ENCODE results near the gene CCR5AS.

Gene CCR5AS

GRCh38 chr3:46410669-46411068 is 3.8 kb upstream of the CCR5AS start:
- no peak for DNase-seq (ENCODE audit: low read depth in 1 of 2, low spot score in 1 of 2)
- H3K4me3 ChIP-seq = no peak overlapping the region
- H3K27ac ChIP-seq = no peak overlapping the region
- no peak for TF ChIP-seq CTCF (IDR thresholded peaks at IDR 0.05; ENCODE audit: low read depth, low read length)
- no peaks in the 10 kb centered on the region for H3K27me3 ChIP-seq
- H3K9me3 ChIP-seq (ENCODE audit: low read depth) = no peaks in the 10 kb centered on the region
- H3K36me3 ChIP-seq = no peaks in the 10 kb centered on the region
- H3K4me1 ChIP-seq (ENCODE audit: low read depth) = peaks cover 67% of the 10 kb centered on the region

GRCh38 chr3:46409739-46410489 is 3.0 kb upstream of the CCR5AS start:
- TF ChIP-seq CTCF (IDR thresholded peaks at IDR 0.05; ENCODE audit: low read depth, low read length) = no peak
- Histone ChIP-seq H3K4me3 (no peak overlapping the region), H3K4me1 (ENCODE audit: low read depth) (peaks cover 61% of the 10 kb centered on the region), H3K36me3 (no peaks in the 10 kb centered on the region), H3K27me3 (no peaks in the 10 kb centered on the region), H3K27ac (no peak overlapping the region), H3K9me3 (ENCODE audit: low read depth) (no peaks in the 10 kb centered on the region)
- no peak for DNase-seq (ENCODE audit: low read depth in 1 of 2, low spot score in 1 of 2)

GRCh38 chr3:46408853-46409252 is 2.0 kb upstream of the CCR5AS start:
- Histone ChIP-seq H3K27ac (no peak overlapping the region), H3K4me1 (ENCODE audit: low read depth) (peaks cover 51% of the 10 kb centered on the region), H3K4me3 (no peak overlapping the region), H3K9me3 (ENCODE audit: low read depth) (no peaks in the 10 kb centered on the region), H3K27me3 (no peaks in the 10 kb centered on the region), H3K36me3 (no peaks in the 10 kb centered on the region)
- no peak for TF ChIP-seq CTCF (IDR thresholded peaks at IDR 0.05; ENCODE audit: low read depth, low read length)
- no peak for DNase-seq (ENCODE audit: low read depth in 1 of 2, low spot score in 1 of 2)

- no peak overlapping the region for H3K27ac ChIP-seq
- no peaks in the 10 kb centered on the region for H3K27me3 ChIP-seq
- H3K4me1 ChIP-seq (ENCODE audit: low read depth) = peaks cover 42% of the 10 kb centered on the region
- DNase-seq (ENCODE audit: low read depth in 1 of 2, low spot score in 1 of 2) = no peak
- H3K9me3 ChIP-seq (ENCODE audit: low read depth) = no peaks in the 10 kb centered on the region
- H3K4me3 ChIP-seq = no peak overlapping the region
- no peak for TF ChIP-seq CTCF (IDR thresholded peaks at IDR 0.05; ENCODE audit: low read depth, low read length)
- H3K36me3 ChIP-seq = no peaks in the 10 kb centered on the region
Observed at GRCh38 chr3:46407970-46408369, 1.1 kb upstream of the CCR5AS start.

GRCh38 chr3:46406443-46406787 is 451 bp downstream of the CCR5AS start:
- Histone ChIP-seq H3K27ac (peak overlapping the region; percentile 58), H3K4me1 (ENCODE audit: low read depth) (peaks cover 30% of the 10 kb centered on the region), H3K36me3 (no peaks in the 10 kb centered on the region), H3K4me3 (no peak overlapping the region), H3K27me3 (no peaks in the 10 kb centered on the region), H3K9me3 (ENCODE audit: low read depth) (no peaks in the 10 kb centered on the region)
- DNase-seq (ENCODE audit: low read depth in 1 of 2, low spot score in 1 of 2) = no peak
- no peak for TF ChIP-seq CTCF (IDR thresholded peaks at IDR 0.05; ENCODE audit: low read depth, low read length)
